Smooth muscle cell (in vitro differentiated cells): ENCODE measurements around the gene CETP. TPM values are rescaled to one million over a fixed set of nuclear protein-coding genes. Genes with fewer than 3 reads are reported as not detected.

Experiments
- DNase-seq: peaks from one replicate; lab custom pipeline; 2025; ENCODE audit not compliant: unreplicated experiment; lab: John Stamatoyannopoulos, UW
- H2AFZ ChIP-seq: fragments of 200-600 bp; sonication (generic); 2 replicates; pipeline ENCODE4 v1.6.0; 2016; ENCODE audit warnings: antibody characterized with exemption, low read depth, mild to moderate bottlenecking
- H3F3A ChIP-seq: fragments of 200-600 bp; sonication (generic); 2 replicates; pipeline ENCODE4 v1.6.0; 2017; ENCODE audit warnings: antibody characterized with exemption, low read depth
- H3K27ac ChIP-seq: fragments of 200-600 bp; sonication (generic); 2 replicates; pipeline ENCODE4 v1.5.1; 2016; ENCODE audit warnings: low read depth, mild to moderate bottlenecking
- H3K27me3 ChIP-seq: fragments of 200-600 bp; sonication (generic); 2 replicates; pipeline ENCODE4 v1.6.1; 2016; ENCODE audit warnings: low read depth, mild to moderate bottlenecking
- H3K36me3 ChIP-seq: fragments of 200-600 bp; sonication (generic); 2 replicates; pipeline ENCODE4 v1.5.1; 2016; ENCODE audit warnings: low read depth
- H3K4me1 ChIP-seq: fragments of 200-600 bp; sonication (generic); 2 replicates; pipeline ENCODE4 v1.5.1; 2016; ENCODE audit warnings: low read depth
- H3K4me2 ChIP-seq: fragments of 200-600 bp; sonication (generic); 2 replicates; pipeline ENCODE4 v1.6.0; 2016; ENCODE audit warnings: mild to moderate bottlenecking
- H3K4me3 ChIP-seq: fragments of 200-600 bp; sonication (generic); 2 replicates; pipeline ENCODE4 v1.5.1; 2016; ENCODE audit warnings: mild to moderate bottlenecking
- H3K79me2 ChIP-seq: fragments of 200-600 bp; sonication (generic); 2 replicates; pipeline ENCODE4 v1.6.0; 2016; ENCODE audit warnings: low read depth, mild to moderate bottlenecking
- H3K9ac ChIP-seq: fragments of 200-600 bp; sonication (generic); 2 replicates; pipeline ENCODE4 v1.6.0; 2016; ENCODE audit warnings: low read depth
- H3K9me3 ChIP-seq: fragments of 200-600 bp; sonication (generic); replicated peaks from 2 replicates; pipeline ENCODE4 v1.5.1; 2016; ENCODE audit warnings: low read depth
- H4K20me1 ChIP-seq: fragments of 200-600 bp; sonication (generic); 2 replicates; pipeline ENCODE4 v1.6.0; 2016; ENCODE audit warnings: low read depth
- CTCF ChIP-seq: fragments of 200-600 bp; sonication (generic); IDR thresholded peaks from 2 replicates; pipeline ENCODE4 v1.5.1; 2017; ENCODE audit warnings: borderline replicate concordance, mild to moderate bottlenecking, antibody characterized with exemption; ENCODE audit not compliant: insufficient read depth, poor library complexity, severe bottlenecking
- WGBS: methylation state at CpG from one replicate; pipeline ENCODE4 v1.1.7; 2016; ENCODE audit warnings: low lambda C conversion rate; 5-methylcytosine and 5-hydroxymethylcytosine counted together
- polyA plus RNA-seq: library from polyadenylated mRNA; unstranded; fragments of >200 nt; fragmentation: Nextera tagmentation; extraction: Ambion mirVana; gene quantifications from 2 replicates; pipeline ENCODE4 v1.2.1, GENCODE V29; 2016
- total RNA-seq: library from RNA; depleted of rRNA; stranded (reverse); fragments of >200 nt; gene quantifications from 2 replicates; pipeline ENCODE4 v1.2.3, GENCODE V29; 2014

The CETP gene
- total and polyA plus RNA-seq, 2 experiments from 2014 or later: not detected

GRCh38 chr16:57032346-57032745, 70.6 kb downstream of the CETP start:
- H3K27ac ChIP-seq: no peak overlapping the region
- no peak overlapping the region for H3K4me2 ChIP-seq
- no peaks in the 10 kb centered on the region for H3K27me3 ChIP-seq
- TF ChIP-seq CTCF: no peak
- H3K36me3 ChIP-seq: no peaks in the 10 kb centered on the region
- no peak overlapping the region for H2AFZ ChIP-seq
- no peaks in the 10 kb centered on the region for H3K79me2 ChIP-seq
- no peaks in the 10 kb centered on the region for H3K9me3 ChIP-seq
- H3K9ac ChIP-seq: no peak overlapping the region
- H3K4me3 ChIP-seq: no peak overlapping the region
- no peak for DNase-seq
- H3K4me1 ChIP-seq: no peaks in the 10 kb centered on the region
- no peaks in the 10 kb centered on the region for H4K20me1 ChIP-seq
- no peaks in the 10 kb centered on the region for H3F3A ChIP-seq

- H3K4me1 ChIP-seq: peaks cover 1% of the 10 kb centered on the region
- H3K4me2 ChIP-seq: no peak overlapping the region
- no peaks in the 10 kb centered on the region for H3K27me3 ChIP-seq
- H4K20me1 ChIP-seq: no peaks in the 10 kb centered on the region
- 78% methylated on average over 5 of the region's 5 CpGs for WGBS
- no peak overlapping the region for H3K9ac ChIP-seq
- no peaks in the 10 kb centered on the region for H3F3A ChIP-seq
- H3K79me2 ChIP-seq: no peaks in the 10 kb centered on the region
- no peak for TF ChIP-seq CTCF
- H3K4me3 ChIP-seq: no peak overlapping the region
- H2AFZ ChIP-seq: no peak overlapping the region
- H3K9me3 ChIP-seq: no peaks in the 10 kb centered on the region
- no peak overlapping the region for H3K27ac ChIP-seq
- no peaks in the 10 kb centered on the region for H3K36me3 ChIP-seq
- DNase-seq: no peak
These were observed 71.2 kb downstream of the CETP start for GRCh38 chr16:57032931-57033330.

Other genes with a start within 250 kb of the CETP start
- 40.7 and 45.6 TPM in 2 replicates for gene NUP93, start 231.8 kb upstream of the CETP start, total RNA-seq
- 55.8 and 60.9 TPM in 2 replicates for gene NUP93, start 231.8 kb upstream of the CETP start, polyA plus RNA-seq
- gene SLC12A3, start 96.7 kb upstream of the CETP start, total RNA-seq: not detected in 2 replicates
- gene SLC12A3, start 96.7 kb upstream of the CETP start, polyA plus RNA-seq: not detected in 2 replicates
- gene HERPUD1, start 29.8 kb upstream of the CETP start, total RNA-seq: 278 and 291 TPM in 2 replicates
- 222 and 253 TPM in 2 replicates for gene HERPUD1, start 29.8 kb upstream of the CETP start, polyA plus RNA-seq
- gene NLRC5, start 27.6 kb downstream of the CETP start, total RNA-seq: 3.5 and 21.4 TPM in 2 replicates
- 4.2 and 5.8 TPM in 2 replicates for gene NLRC5, start 27.6 kb downstream of the CETP start, polyA plus RNA-seq
- gene CPNE2, start 130.6 kb downstream of the CETP start, total RNA-seq: 18.2 and 19.3 TPM in 2 replicates
- 19.8 and 27.2 TPM in 2 replicates for gene CPNE2, start 130.6 kb downstream of the CETP start, polyA plus RNA-seq
- gene PSME3IP1, start 224.1 kb downstream of the CETP start, total RNA-seq: 68.7 and 104 TPM in 2 replicates
- 58.1 and 82.1 TPM in 2 replicates for gene PSME3IP1, start 224.1 kb downstream of the CETP start, polyA plus RNA-seq
- gene RSPRY1, start 224.4 kb downstream of the CETP start, total RNA-seq: 57.1 and 58.0 TPM in 2 replicates
- 42.0 and 43.5 TPM in 2 replicates for gene RSPRY1, start 224.4 kb downstream of the CETP start, polyA plus RNA-seq